Islet precursor cell (in vitro differentiated cells): ENCODE data around the gene INTS4.
"Not testable (repeated sequence)": the region's sequence is repeated elsewhere in the genome, so short reads cannot be mapped to it uniquely, and the experiment has no call there.

Experiments
- DNase-seq: peaks from one replicate; pipeline ENCODE4 v3.0.0-alpha.2; 2018

Gene INTS4, protein sequence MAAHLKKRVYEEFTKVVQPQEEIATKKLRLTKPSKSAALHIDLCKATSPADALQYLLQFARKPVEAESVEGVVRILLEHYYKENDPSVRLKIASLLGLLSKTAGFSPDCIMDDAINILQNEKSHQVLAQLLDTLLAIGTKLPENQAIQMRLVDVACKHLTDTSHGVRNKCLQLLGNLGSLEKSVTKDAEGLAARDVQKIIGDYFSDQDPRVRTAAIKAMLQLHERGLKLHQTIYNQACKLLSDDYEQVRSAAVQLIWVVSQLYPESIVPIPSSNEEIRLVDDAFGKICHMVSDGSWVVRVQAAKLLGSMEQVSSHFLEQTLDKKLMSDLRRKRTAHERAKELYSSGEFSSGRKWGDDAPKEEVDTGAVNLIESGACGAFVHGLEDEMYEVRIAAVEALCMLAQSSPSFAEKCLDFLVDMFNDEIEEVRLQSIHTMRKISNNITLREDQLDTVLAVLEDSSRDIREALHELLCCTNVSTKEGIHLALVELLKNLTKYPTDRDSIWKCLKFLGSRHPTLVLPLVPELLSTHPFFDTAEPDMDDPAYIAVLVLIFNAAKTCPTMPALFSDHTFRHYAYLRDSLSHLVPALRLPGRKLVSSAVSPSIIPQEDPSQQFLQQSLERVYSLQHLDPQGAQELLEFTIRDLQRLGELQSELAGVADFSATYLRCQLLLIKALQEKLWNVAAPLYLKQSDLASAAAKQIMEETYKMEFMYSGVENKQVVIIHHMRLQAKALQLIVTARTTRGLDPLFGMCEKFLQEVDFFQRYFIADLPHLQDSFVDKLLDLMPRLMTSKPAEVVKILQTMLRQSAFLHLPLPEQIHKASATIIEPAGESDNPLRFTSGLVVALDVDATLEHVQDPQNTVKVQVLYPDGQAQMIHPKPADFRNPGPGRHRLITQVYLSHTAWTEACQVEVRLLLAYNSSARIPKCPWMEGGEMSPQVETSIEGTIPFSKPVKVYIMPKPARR

GRCh38 chr11:77994434-77995362 is at the start of gene INTS4:
Gene INTS4 (minus strand): TSS chr11:77994668. CDS start chr11:77994643, 25 bp downstream.
- DNase-seq, result peak; percentile 100

DNA sequence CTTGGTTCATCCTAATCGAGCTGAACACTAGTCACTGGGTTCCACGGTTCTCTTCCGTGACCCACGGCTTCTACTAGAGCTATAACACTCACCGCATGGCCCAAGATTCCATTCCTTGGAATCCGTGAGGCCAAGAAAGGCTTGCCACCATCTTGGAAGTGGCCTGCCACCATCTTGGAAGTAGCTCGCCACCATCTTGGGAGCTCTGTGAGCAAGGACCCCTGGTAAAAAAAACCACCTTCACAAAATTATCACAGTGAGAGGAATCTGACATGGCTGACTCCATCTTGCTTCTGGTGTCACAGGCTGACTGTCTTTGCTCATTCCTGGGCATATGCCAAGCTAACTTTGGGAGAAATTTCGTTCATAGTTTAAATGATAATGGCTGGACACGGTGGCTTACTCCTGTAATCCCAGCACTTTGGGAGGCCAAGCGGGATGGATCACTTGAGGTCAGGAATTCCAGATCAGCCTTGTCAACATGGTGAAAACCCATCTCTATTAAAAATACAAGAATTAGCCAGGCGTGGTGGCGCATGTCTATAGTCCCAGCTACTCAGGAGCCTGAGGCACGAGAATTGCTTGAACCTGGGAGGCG is 47.5 kb upstream of the INTS4 start:
- DNase-seq, result no peak

- not testable (repeated sequence) for DNase-seq
Measured at GRCh38 chr11:78041380-78041719, 46.9 kb upstream of the INTS4 start.

- no peak for DNase-seq
Measured at GRCh38 chr11:78040691-78041379, 46.4 kb upstream of the INTS4 start.

GRCh38 chr11:78039919-78040671 is 45.6 kb upstream of the INTS4 start:
- peak; percentile 65 for DNase-seq

DNA sequence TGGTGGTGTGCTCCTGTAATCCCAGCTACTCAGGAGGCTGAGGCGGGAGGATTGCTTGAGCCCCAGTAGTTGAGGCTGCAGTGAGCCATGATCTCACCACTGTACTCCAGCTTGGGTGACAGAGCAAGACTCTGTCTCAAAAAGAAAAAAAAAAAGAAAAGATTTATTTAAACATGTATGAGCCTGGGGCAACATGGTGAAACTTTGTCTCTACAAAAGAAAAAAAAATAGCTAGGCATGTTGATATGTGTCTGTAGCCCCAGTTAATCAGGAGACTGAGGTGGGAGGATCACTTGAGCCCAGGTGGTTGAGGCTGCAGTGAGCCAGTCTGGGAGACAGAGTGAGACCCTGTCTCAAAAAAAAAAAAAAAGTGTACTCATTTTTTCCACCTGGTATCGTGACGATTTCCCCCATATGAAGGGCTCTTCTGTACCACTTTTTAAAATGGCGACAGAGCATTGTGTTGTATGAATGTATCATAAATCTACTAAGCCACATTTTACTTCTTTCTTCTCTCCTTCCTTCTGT is 45.0 kb upstream of the INTS4 start:
- no peak for DNase-seq

DNA sequence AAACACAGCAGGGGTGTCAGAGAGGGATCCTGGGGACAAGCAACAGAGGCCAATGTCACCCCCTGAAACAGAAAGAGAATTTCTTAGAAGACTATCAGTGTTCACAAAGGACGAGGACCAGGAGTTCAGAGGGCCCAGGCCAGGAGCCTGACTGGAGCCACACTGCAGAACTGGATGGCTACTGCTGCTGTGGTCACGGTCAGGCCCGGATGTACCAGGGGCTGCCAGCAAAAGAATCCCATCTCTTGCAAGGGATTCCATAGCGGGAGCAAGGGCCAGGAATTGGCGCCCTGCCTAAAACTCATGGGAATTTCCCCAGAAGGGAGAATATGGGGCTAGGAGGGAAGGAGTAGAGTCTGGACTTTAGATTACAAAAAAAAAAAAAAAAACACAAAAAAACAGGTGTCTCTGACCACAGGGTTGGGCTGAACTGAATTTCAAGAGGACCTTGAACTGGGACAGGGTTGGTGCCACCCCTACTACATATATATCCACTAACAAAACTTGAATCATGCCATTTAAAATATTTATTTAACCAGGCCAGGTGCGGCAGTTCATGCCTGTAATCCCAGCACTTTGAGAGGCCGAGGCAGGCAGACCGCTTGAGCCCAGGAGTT is 44.3 kb upstream of the INTS4 start:
- no peak for DNase-seq

DNA sequence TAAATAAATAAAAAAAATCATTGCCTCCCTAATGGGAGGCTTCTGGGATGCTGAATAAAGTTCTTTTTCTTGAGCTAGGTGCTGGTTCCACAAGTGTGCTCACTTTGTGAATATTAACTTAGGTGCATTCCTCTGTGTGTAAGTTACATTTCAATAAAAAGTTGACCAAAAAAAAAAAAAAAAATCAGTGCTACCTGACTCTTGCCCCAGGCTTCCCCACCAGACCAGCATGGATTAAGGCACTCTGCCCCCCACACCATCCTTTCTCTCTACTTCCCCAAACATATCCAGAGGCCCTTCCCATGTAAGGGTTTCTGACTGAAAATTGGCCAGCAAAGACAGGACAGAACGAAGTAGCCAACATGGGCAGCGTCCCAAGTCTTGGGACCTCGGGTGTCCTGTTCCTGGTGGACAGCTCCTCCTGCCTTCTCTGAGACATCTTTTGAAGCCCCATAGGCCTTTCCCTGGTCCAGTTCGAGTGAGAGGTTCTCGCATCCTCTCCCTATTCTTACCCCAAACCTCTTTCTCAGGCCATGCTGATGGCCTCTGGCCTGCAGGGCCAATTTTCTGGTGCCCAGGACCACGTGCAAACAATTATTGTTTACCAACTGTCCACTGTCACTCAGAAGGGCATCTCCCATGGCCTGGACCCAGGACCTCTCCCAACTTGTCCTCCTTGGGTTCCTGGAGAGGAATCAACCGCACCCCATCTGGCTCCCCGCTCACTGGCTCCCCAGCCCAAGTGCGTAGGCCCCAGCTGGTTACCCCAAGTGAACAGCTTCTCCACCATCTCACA is 43.6 kb upstream of the INTS4 start:
- no peak for DNase-seq

DNA sequence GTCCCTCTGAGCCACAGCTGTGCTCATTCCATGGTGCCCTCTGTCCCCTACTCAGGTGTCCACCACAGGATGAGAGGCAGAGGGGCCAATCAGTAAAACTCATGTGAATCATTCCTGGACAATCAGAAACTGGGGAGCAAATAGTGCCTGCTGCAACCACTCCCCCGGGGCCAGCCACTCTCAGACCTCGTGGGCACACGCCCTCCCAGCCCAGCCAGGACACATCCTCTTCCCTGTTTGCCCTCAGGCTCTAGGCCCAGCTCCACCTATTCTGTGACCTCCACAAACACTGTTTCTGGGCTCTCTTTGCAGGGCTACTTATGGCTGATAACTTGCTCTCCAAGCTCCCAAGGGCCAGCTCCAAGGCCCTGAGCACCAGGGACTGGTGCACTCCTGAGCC is 42.6 kb upstream of the INTS4 start:
- peak; percentile 64 for DNase-seq

- DNase-seq, result no peak
Measured at GRCh38 chr11:78036313-78036712, 41.8 kb upstream of the INTS4 start.

DNA sequence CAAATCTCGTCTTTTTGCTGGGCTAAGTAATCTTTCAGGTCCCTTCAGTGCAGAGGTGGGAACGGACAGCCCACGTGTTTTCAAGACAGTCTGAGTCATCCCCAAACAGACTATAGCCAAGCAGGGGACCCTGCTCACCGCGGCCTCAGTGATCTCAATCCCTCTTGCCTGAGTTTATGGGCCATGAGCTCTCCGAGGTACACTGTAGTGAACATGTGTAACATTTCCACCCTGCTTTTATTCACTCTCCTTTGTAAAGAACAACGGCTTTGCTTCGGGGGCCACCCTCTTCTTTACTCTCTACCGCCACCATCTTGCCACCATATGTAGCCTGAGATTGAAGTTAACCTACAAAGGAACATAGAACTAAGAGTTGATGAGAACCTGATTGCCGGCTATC is 40.2 kb upstream of the INTS4 start:
- no peak for DNase-seq

GRCh38 chr11:78033040-78033439 is 38.6 kb upstream of the INTS4 start:
- no peak for DNase-seq

DNA sequence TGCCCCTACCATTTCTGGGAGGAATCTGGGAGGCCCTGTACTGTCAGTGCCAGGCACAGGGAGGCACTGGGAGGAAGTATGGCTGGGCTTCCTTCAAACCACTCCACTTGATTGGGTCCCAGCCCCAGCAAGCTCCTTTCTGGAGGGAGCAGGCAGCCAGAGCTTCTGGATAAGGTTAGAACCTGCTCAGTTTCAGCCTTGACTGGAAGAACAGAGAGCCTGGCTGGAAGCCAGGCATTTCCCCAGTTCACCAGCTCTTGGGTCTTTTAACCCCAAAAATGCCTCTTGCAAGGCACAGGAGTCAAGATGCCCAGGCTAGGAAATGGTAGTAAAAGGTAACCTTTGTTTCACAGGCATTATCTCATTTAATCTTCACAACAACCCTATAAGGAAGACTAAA is 37.6 kb upstream of the INTS4 start:
- no peak for DNase-seq

DNA sequence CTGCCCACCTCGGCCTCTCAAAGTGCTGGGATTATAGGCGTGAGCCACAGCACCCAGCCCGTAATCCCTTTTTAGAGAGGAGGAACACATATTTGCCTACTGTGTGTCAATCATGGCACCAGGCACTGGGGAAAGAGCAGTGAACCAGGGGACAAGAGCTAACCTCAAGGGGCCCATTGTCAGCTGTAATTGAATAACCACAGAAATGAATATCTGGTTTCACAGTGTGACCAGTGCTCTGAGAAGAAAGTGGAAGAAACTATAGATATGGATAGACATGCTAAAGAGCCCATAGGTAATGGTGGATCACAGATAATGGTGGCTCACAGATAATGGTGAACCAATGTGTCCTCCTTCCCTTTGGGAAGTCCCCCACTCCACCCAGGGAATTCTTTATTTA is 37.2 kb upstream of the INTS4 start:
- DNase-seq, result no peak

DNA sequence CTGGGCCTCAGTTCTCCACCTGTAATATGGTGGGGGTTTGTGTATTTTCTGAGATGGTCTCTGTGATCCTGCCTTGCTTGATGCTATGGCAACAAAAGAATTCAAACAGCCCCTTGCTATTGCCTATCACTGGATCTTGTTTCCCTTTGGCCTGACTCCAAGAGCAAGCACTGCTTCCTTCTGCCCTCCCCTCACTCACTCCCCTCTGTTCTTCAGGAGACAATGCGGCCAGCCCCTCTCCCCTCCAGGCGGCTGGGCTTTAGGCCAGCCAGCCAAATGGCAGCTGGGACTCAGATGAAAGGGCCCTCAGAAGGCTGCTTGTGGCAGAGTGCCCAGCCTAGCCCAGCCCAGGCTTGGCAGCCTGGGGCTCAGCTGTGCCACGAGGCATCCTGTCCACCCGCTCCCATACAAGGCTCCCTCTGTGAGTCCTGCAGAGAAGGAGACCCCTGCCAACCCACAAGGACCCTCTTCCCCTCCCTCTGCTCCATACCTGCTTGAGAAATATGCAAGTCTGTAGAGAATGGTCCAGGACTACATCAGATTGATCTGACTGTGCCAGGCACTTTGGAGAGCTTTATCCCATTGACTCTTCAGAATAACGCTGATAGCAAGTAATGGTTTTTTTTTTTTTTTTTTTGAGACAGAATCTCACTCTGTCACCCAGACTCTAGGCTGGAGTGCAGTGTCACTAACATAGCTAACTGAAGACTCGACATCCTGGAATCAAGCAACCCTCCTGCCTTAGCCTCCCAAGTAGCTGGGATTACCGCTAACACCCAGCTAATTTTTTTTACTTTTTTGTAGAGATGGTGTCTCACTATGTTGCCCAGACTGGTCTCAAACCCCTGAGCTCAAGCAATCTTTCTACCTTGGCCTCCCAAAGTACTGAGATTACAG is 36.2 kb upstream of the INTS4 start:
- DNase-seq, result no peak

DNA sequence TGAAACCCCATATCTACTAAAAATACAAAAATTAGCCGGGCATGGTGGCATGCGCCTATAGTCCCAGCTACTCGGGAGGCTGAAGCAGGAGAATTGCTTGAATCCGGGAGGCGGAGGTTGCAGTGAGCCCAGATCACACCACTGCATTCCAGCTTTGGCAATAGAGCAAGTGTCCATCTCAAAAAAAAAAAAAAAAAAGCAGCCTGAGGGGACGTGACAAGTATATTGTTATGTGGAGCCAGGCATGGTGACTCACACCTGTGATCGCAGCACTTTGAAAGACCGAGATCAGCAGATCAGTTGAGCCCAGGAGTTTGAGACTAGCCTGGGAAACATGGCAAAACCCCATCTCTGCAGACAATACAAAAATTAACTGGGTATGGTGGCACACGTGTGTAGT is 34.0 kb upstream of the INTS4 start:
- DNase-seq, result peak; percentile 65

DNA sequence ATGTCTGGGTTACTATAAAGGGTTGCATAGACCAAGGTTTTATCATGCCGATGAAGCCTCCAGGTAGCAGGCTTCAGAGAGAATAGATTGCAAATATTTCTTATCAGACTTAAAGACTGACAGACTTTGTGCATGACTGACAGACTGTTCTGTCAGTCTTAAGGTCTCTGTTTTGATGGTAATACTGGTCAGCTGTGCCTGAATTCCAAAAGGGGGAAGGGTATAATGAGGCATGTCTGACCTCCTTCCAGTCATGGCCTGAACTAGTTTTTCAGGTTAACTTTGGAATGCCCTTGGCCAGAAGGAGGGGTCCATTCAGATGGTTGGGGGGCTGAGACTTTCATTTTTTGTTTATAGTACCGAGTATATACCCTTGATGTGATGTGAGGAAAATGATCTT is 33.3 kb upstream of the INTS4 start:
- no peak for DNase-seq

DNA sequence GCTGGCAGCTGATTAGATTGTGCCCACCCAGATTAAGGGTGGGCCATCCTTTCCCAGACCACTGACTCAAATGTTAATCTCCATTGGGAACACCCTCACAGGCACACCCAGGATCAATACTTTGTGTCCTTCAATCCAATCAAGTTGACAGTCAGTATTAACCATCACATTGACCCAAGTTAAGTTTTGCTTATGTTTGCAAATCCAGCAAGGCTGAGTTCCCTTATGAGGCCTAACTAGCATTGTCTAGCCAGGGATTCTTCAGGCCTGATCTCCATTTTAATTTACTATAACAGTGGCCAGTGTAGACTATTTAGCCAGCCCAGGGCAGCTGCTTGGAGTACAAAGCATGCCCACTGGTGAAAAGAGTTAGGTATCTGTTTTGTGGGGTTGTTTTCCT is 30.9 kb upstream of the INTS4 start:
- DNase-seq, result no peak
